ENCODE measurements around the gene UBB. TPM values are rescaled to one million over a fixed set of nuclear protein-coding genes. Genes with fewer than 3 reads are reported as not detected.

UBB gene
- total and polyA plus RNA-seq, 9 of the 15 experiments (the other 6 are each of a cell fraction or from before 2014, with no cell fraction given) = 1,069 to 4,143 (median 1,696) TPM

GRCh38 chr17:16361874-16362273 lies 19.0 kb upstream of the UBB start (continued):
- TF ChIP-seq, protein P1, sequence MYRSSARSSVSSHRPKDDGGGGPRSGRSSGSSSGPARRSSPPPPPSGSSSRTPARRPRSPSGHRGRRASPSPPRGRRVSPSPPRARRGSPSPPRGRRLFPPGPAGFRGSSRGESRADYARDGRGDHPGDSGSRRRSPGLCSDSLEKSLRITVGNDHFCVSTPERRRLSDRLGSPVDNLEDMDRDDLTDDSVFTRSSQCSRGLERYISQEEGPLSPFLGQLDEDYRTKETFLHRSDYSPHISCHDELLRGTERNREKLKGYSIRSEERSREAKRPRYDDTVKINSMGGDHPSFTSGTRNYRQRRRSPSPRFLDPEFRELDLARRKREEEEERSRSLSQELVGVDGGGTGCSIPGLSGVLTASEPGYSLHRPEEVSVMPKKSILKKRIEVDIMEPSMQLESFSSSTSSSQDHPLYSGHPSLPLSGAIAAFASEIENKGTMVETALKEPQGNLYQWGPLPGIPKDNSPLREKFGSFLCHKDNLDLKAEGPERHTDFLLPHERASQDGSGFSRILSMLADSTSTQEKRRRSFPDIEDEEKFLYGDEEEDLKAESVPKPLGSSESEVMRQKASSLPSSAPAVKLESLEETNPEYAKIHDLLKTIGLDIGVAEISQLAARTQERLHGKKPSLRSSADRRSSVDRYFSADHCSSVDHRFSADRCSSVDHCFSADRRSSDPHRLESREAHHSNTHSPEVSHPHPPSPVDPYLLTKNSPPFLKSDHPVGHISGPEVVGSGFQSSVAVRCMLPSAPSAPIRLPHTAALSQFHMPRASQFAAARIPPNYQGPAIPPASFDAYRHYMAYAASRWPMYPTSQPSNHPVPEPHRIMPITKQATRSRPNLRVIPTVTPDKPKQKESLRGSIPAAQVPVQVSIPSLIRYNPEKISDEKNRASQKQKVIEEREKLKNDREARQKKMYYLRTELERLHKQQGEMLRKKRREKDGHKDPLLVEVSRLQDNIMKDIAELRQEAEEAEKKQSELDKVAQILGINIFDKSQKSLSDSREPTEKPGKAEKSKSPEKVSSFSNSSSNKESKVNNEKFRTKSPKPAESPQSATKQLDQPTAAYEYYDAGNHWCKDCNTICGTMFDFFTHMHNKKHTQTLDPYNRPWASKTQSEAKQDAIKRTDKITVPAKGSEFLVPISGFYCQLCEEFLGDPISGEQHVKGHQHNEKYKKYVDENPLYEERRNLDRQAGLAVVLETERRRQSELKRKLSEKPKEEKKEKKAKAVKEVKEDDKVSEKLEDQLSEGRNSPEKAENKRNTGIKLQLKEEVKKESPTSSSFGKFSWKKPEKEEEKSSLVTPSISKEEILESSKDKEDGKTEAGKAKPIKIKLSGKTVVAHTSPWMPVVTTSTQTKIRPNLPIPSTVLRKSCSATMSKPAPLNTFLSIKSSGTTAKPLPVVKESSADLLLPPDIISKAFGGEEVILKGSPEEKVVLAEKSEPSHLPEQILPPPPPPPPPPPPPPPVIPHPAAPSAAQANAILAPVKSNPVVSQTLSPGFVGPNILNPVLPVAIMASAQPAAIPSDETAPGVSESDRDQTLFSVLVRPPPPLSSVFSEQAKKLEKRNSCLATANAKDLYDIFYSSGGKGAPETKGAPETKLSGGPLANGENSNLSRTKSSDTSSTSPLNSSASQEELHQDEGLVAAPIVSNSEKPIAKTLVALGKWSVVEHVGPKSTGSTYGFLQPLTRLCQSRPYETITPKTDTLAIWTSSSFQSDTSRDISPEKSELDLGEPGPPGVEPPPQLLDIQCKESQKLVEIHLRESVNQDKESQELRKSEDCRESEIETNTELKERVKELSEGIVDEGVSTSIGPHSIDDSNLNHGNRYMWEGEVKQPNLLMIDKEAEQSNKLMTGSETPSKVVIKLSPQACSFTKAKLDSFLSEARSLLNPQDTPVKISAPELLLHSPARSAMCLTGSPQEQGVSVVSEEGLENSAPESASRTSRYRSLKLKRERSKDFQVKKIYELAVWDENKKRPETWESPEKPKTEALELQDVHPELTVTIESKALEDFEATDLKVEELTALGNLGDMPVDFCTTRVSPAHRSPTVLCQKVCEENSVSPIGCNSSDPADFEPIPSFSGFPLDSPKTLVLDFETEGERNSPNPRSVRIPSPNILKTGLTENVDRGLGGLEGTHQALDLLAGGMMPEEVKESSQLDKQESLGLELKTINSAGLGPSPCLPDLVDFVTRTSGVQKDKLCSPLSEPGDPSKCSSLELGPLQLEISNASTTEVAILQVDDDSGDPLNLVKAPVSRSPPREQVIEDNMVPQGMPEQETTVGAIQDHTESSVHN (IDR thresholded peaks at IDR 0.05; ENCODE audit: borderline replicate concordance in 1 of 2, low read depth in 1 of 2) = no peak
- TF ChIP-seq, protein P2, sequence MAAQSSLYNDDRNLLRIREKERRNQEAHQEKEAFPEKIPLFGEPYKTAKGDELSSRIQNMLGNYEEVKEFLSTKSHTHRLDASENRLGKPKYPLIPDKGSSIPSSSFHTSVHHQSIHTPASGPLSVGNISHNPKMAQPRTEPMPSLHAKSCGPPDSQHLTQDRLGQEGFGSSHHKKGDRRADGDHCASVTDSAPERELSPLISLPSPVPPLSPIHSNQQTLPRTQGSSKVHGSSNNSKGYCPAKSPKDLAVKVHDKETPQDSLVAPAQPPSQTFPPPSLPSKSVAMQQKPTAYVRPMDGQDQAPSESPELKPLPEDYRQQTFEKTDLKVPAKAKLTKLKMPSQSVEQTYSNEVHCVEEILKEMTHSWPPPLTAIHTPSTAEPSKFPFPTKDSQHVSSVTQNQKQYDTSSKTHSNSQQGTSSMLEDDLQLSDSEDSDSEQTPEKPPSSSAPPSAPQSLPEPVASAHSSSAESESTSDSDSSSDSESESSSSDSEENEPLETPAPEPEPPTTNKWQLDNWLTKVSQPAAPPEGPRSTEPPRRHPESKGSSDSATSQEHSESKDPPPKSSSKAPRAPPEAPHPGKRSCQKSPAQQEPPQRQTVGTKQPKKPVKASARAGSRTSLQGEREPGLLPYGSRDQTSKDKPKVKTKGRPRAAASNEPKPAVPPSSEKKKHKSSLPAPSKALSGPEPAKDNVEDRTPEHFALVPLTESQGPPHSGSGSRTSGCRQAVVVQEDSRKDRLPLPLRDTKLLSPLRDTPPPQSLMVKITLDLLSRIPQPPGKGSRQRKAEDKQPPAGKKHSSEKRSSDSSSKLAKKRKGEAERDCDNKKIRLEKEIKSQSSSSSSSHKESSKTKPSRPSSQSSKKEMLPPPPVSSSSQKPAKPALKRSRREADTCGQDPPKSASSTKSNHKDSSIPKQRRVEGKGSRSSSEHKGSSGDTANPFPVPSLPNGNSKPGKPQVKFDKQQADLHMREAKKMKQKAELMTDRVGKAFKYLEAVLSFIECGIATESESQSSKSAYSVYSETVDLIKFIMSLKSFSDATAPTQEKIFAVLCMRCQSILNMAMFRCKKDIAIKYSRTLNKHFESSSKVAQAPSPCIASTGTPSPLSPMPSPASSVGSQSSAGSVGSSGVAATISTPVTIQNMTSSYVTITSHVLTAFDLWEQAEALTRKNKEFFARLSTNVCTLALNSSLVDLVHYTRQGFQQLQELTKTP (IDR thresholded peaks at IDR 0.05; ENCODE audit: low read depth in 1 of 2, partially characterized antibody in 2 of 2) = no peak
- no peak for TF ChIP-seq NR1H2 (CRISPR knock-in tag; IDR thresholded peaks at IDR 0.05)
- TF ChIP-seq, protein P3, sequence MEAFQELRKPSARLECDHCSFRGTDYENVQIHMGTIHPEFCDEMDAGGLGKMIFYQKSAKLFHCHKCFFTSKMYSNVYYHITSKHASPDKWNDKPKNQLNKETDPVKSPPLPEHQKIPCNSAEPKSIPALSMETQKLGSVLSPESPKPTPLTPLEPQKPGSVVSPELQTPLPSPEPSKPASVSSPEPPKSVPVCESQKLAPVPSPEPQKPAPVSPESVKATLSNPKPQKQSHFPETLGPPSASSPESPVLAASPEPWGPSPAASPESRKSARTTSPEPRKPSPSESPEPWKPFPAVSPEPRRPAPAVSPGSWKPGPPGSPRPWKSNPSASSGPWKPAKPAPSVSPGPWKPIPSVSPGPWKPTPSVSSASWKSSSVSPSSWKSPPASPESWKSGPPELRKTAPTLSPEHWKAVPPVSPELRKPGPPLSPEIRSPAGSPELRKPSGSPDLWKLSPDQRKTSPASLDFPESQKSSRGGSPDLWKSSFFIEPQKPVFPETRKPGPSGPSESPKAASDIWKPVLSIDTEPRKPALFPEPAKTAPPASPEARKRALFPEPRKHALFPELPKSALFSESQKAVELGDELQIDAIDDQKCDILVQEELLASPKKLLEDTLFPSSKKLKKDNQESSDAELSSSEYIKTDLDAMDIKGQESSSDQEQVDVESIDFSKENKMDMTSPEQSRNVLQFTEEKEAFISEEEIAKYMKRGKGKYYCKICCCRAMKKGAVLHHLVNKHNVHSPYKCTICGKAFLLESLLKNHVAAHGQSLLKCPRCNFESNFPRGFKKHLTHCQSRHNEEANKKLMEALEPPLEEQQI (IDR thresholded peaks at IDR 0.05) = no peak
- TF ChIP-seq, protein P4, sequence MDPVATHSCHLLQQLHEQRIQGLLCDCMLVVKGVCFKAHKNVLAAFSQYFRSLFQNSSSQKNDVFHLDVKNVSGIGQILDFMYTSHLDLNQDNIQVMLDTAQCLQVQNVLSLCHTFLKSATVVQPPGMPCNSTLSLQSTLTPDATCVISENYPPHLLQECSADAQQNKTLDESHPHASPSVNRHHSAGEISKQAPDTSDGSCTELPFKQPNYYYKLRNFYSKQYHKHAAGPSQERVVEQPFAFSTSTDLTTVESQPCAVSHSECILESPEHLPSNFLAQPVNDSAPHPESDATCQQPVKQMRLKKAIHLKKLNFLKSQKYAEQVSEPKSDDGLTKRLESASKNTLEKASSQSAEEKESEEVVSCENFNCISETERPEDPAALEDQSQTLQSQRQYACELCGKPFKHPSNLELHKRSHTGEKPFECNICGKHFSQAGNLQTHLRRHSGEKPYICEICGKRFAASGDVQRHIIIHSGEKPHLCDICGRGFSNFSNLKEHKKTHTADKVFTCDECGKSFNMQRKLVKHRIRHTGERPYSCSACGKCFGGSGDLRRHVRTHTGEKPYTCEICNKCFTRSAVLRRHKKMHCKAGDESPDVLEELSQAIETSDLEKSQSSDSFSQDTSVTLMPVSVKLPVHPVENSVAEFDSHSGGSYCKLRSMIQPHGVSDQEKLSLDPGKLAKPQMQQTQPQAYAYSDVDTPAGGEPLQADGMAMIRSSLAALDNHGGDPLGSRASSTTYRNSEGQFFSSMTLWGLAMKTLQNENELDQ (CRISPR knock-in tag; IDR thresholded peaks at IDR 0.05; ENCODE audit: borderline replicate concordance) = no peak
- no peak for TF ChIP-seq MCM7 (IDR thresholded peaks at IDR 0.05)
- TF ChIP-seq, protein P5, sequence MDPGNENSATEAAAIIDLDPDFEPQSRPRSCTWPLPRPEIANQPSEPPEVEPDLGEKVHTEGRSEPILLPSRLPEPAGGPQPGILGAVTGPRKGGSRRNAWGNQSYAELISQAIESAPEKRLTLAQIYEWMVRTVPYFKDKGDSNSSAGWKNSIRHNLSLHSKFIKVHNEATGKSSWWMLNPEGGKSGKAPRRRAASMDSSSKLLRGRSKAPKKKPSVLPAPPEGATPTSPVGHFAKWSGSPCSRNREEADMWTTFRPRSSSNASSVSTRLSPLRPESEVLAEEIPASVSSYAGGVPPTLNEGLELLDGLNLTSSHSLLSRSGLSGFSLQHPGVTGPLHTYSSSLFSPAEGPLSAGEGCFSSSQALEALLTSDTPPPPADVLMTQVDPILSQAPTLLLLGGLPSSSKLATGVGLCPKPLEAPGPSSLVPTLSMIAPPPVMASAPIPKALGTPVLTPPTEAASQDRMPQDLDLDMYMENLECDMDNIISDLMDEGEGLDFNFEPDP (CRISPR knock-in tag; IDR thresholded peaks at IDR 0.05) = no peak
- TF ChIP-seq NELFE (IDR thresholded peaks at IDR 0.05; ENCODE audit: insufficient read depth, insufficient read length) = no peak

Measured in K562 (cell line).